ENCODE measurements around the gene THAP11.
A peak's percentile ranks its signal among the peaks of the same experiment; 100 is the strongest.

Gene THAP11
- total RNA-seq, result 25.7 to 43.5 (median 32.2) reads per million in 4 donors

- peak; percentile 78 to 95 (median 90) for DNase-seq
These were observed at the start of gene THAP11 for GRCh38 chr16:67841816-67842508. TSS of gene THAP11 (plus strand) at chr16:67842320. CDS start at chr16:67842555, 235 bp downstream.

- DNase-seq, result no peak
These were observed 45.9 kb upstream of the THAP11 start for GRCh38 chr16:67796099-67796718.

- DNase-seq, result no peak
These were observed 41.7 kb upstream of the THAP11 start for GRCh38 chr16:67800338-67800926.

- no peak for DNase-seq
These were observed 40.9 kb upstream of the THAP11 start for GRCh38 chr16:67801241-67801640.

GRCh38 chr16:67801883-67802282 is 40.2 kb upstream of the THAP11 start:
- DNase-seq, result peak in 2 of 5 donors; percentile 28 to 72

GRCh38 chr16:67803894-67804293 is 38.2 kb upstream of the THAP11 start:
- DNase-seq, result no peak

GRCh38 chr16:67804853-67805542 is 37.1 kb upstream of the THAP11 start:
- DNase-seq, result no peak

- no peak for DNase-seq
These were observed 36.2 kb upstream of the THAP11 start for GRCh38 chr16:67805718-67806427.

GRCh38 chr16:67806428-67807147 is 35.5 kb upstream of the THAP11 start, which contains the start of the genes RANBP10 and TSNAXIP1:
TSS of gene RANBP10 (minus strand) at chr16:67806560. CDS start at chr16:67806536, 24 bp downstream.
TSS of gene TSNAXIP1 (plus strand) at chr16:67806889. CDS start at chr16:67807150, 261 bp downstream.
- DNase-seq, result peak; percentile 93 to 99 (median 96)

- no peak for DNase-seq
These were observed 34.9 kb upstream of the THAP11 start for GRCh38 chr16:67807148-67807682.

GRCh38 chr16:67811899-67812298 is 30.2 kb upstream of the THAP11 start:
- DNase-seq, result no peak

GRCh38 chr16:67814567-67814966 is 27.6 kb upstream of the THAP11 start:
- no peak for DNase-seq

GRCh38 chr16:67820608-67821259 is 21.4 kb upstream of the THAP11 start:
- no peak for DNase-seq

GRCh38 chr16:67822511-67822910 is 19.6 kb upstream of the THAP11 start:
- DNase-seq, result no peak

- DNase-seq, result no peak
These were observed 17.0 kb upstream of the THAP11 start for GRCh38 chr16:67825119-67825518.

- no peak for DNase-seq
These were observed 16.2 kb upstream of the THAP11 start for GRCh38 chr16:67825906-67826305.

GRCh38 chr16:67828651-67829050 is 13.5 kb upstream of the THAP11 start:
- no peak for DNase-seq

- DNase-seq, result no peak
These were observed 9.1 kb upstream of the THAP11 start for GRCh38 chr16:67833030-67833414.

- peak; percentile 77 to 92 (median 86) for DNase-seq
These were observed 8.5 kb upstream of the THAP11 start for GRCh38 chr16:67833415-67834241.

- no peak for DNase-seq
These were observed 7.9 kb upstream of the THAP11 start for GRCh38 chr16:67834242-67834614.

Data from T-helper 1 cell (primary cell).